UCSD-AML1 (cell line): Measurements from ENCODE around the gene PCSK7.
"Not testable (repeated sequence)": the region's sequence is repeated elsewhere in the genome, so short reads cannot be mapped to it uniquely, and the experiment has no call there.

ENCODE experiments used
- DNase-seq: peaks from one replicate; lab custom pipeline; 2025; ENCODE audit not compliant: unreplicated experiment; lab: John Stamatoyannopoulos, UW

Gene PCSK7

GRCh38 chr11:117218133-117218915 is 13.5 kb downstream of the PCSK7 start:
- DNase-seq: no peak

GRCh38 chr11:117217141-117218084 is 14.5 kb downstream of the PCSK7 start:
- no peak for DNase-seq

GRCh38 chr11:117214404-117215110 is 17.3 kb downstream of the PCSK7 start:
- no peak for DNase-seq

- DNase-seq: no peak
Measured at GRCh38 chr11:117212697-117213355, 19.0 kb downstream of the PCSK7 start.

- no peak for DNase-seq
Measured at GRCh38 chr11:117210620-117211019, 21.3 kb downstream of the PCSK7 start.

GRCh38 chr11:117209351-117210125 is 22.3 kb downstream of the PCSK7 start:
- DNase-seq: not testable (repeated sequence)

- not testable (repeated sequence) for DNase-seq
Measured at GRCh38 chr11:117208710-117209109, 23.2 kb downstream of the PCSK7 start.

- not testable (repeated sequence) for DNase-seq
Measured at GRCh38 chr11:117207481-117207880, 24.4 kb downstream of the PCSK7 start.

- not testable (repeated sequence) for DNase-seq
Measured at GRCh38 chr11:117206859-117207258, 25.0 kb downstream of the PCSK7 start.

- not testable (repeated sequence) for DNase-seq
Measured at GRCh38 chr11:117206111-117206510, 25.8 kb downstream of the PCSK7 start.

- DNase-seq: no peak
Measured at GRCh38 chr11:117205211-117205818, 26.6 kb downstream of the PCSK7 start.

- no peak for DNase-seq
Measured at GRCh38 chr11:117204283-117205080, 27.4 kb downstream of the PCSK7 start.

GRCh38 chr11:117203069-117203407 is 28.8 kb downstream of the PCSK7 start:
- no peak for DNase-seq

GRCh38 chr11:117202386-117203068 is 29.3 kb downstream of the PCSK7 start:
- no peak for DNase-seq

GRCh38 chr11:117201658-117202305 is 30.1 kb downstream of the PCSK7 start:
- DNase-seq: no peak

GRCh38 chr11:117200813-117201657 is 30.8 kb downstream of the PCSK7 start:
- no peak for DNase-seq
